K562 (cell line): ENCODE data around the gene GRIA1. TPM values are rescaled to one million over a fixed set of nuclear protein-coding genes. Genes with fewer than 3 reads are reported as not detected.

Source experiments
- ATAC-seq: fragments of 200-7000 bp; cut with Tn5 transposase; 3 replicates; pipeline ENCODE4 v1.9.1; 2020; ENCODE audit warnings: moderate library complexity
- BruUV-seq: library from RNA; stranded (reverse); fragments of 400-500 nt; replicated peaks from 2 replicates; lab custom pipeline; 2021; lab: Mats Ljungman, UMichigan
- CTCF ChIA-PET: fragments of 300-600 bp; formaldehyde crosslinking; extraction: SDS; loops from one replicate; lab custom pipeline; 2021; ENCODE audit warnings: low intra/inter-chr PET ratio; lab: Yijun Ruan, JAX
- POLR2A ChIA-PET: fragments of 300-600, 350-650 bp; sonication (Branson Sonifier 250); formaldehyde crosslinking; extraction: SDS; loops from one replicate; lab custom pipeline; 2021; ENCODE audit warnings: antibody characterized with exemption, inconsistent platforms; lab: Yijun Ruan, JAX
- DNase-seq, 4 experiments: peaks; one replicate each; pipeline versions ENCODE4 v3.0.0 to v3.0.0-alpha.2; 2011 to 2018; ENCODE audit warnings: low spot score in 3 of 4, mixed read lengths in 3 of 4; ENCODE audit errors: extremely low read depth in 1 of 4
- FAIRE-seq: peaks from 2 replicates; lab custom pipeline; 2011; peaks lifted over from hg19 to GRCh38; lab: Jason Lieb, UNC
- H2AFZ ChIP-seq: 2 replicates; pipeline ENCODE4 v1.6.0; 2011; ENCODE audit warnings: low read depth, low read length, control low read depth, inconsistent platforms
- H3K27ac ChIP-seq: fragments of 200-600 bp; 3 replicates; pipeline ENCODE4 v1.8.0; 2011; ENCODE audit warnings: low read depth, mild to moderate bottlenecking, control low read depth, inconsistent platforms, low read length, moderate library complexity, mixed read lengths; ENCODE audit errors: extremely low read depth
- H3K27me3 ChIP-seq, 2 experiments: fragments of 300-600 bp in 1 of 2; 2 replicates in 1 of 2; 3 replicates in 1 of 2; pipeline versions ENCODE4 v1.6.0 to v1.8.0; 2011; ENCODE audit warnings: inconsistent platforms in 2 of 2, low read length in 2 of 2, mild to moderate bottlenecking in 1 of 2, mixed read lengths in 1 of 2, moderate library complexity in 1 of 2; ENCODE audit not compliant: control insufficient read depth in 2 of 2, insufficient read depth in 2 of 2
- H3K36me3 ChIP-seq: fragments of 300-600 bp; 3 replicates; pipeline ENCODE4 v1.8.0; 2011; ENCODE audit warnings: mild to moderate bottlenecking, low read length, inconsistent platforms; ENCODE audit not compliant: control insufficient read depth, insufficient read depth
- H3K4me1 ChIP-seq, 2 experiments: fragments of 200-600 bp in 1 of 2; replicated peaks in 1 of 2; 2 replicates in 1 of 2; 3 replicates in 1 of 2; pipeline versions ENCODE4 v1.5.1 to v1.8.0; 2011; ENCODE audit warnings: inconsistent platforms in 2 of 2, low read length in 2 of 2, mild to moderate bottlenecking in 1 of 2, mixed read lengths in 1 of 2, moderate library complexity in 1 of 2; ENCODE audit not compliant: control insufficient read depth in 2 of 2, insufficient read depth in 2 of 2
- H3K4me2 ChIP-seq: 2 replicates; pipeline ENCODE4 v1.6.1; 2011; ENCODE audit warnings: low read length, control low read depth, inconsistent platforms, mixed read lengths; ENCODE audit not compliant: insufficient read depth
- H3K4me3 ChIP-seq: fragments of 200-600 bp; sonication (generic), shearing (Covaris generic); 2 replicates; pipeline ENCODE4 v1.5.1; 2016; ENCODE audit warnings: control low read depth, inconsistent platforms
- H3K79me2 ChIP-seq: fragments of 200-600 bp; 3 replicates; pipeline ENCODE4 v1.8.0; 2011; ENCODE audit warnings: low read length, inconsistent platforms; ENCODE audit not compliant: control insufficient read depth, insufficient read depth
- H3K9ac ChIP-seq, 2 experiments: 2 replicates each; pipeline versions ENCODE4 v1.6.0 to v1.6.1; 2011; ENCODE audit warnings: low read depth in 2 of 2, low read length in 2 of 2, control low read depth in 1 of 2, inconsistent platforms in 1 of 2, mild to moderate bottlenecking in 1 of 2, mixed read lengths in 1 of 2; ENCODE audit not compliant: insufficient read depth in 1 of 2
- H3K9me1 ChIP-seq: one replicate; pipeline ENCODE4 v1.6.0; 2011; ENCODE audit warnings: inconsistent platforms, mild to moderate bottlenecking, low read length, moderate library complexity; ENCODE audit not compliant: control insufficient read depth, insufficient read depth
- H3K9me3 ChIP-seq: replicated peaks from 2 replicates; pipeline ENCODE4 v1.5.1; 2011; ENCODE audit warnings: low read depth, low read length, inconsistent platforms; ENCODE audit not compliant: control insufficient read depth, insufficient read depth
- H4K20me1 ChIP-seq: replicated peaks from 2 replicates; pipeline ENCODE4 v1.6.1; 2011; ENCODE audit warnings: low read length, inconsistent platforms, mixed read lengths; ENCODE audit not compliant: control insufficient read depth, insufficient read depth
- BMI1 ChIP-seq: fragments of 150-350 bp; IDR thresholded peaks from 2 replicates; pipeline ENCODE4 v1.6.1; 2014; ENCODE audit warnings: low read length
- CEBPB ChIP-seq: fragments of 450-650 bp; IDR thresholded peaks from 2 replicates; pipeline ENCODE4 v1.6.1; 2016; ENCODE audit warnings: missing genetic modification characterization, missing compliant biosample characterization
- CEBPG ChIP-seq, 3 experiments: fragments of 200-800 bp in 1 of 3; sonication (Bioruptor generic) in 1 of 3; sonication (generic) in 1 of 3; formaldehyde crosslinking in 1 of 3; IDR thresholded peaks in 2 of 3; conservative IDR thresholded peaks in 1 of 3; 2 replicates each; pipeline versions ENCODE4 v1.6.1 to v1.8.0; 2016 to 2022; ENCODE audit warnings: missing compliant biosample characterization in 2 of 3, missing genetic modification characterization in 2 of 3, mild to moderate bottlenecking in 1 of 3, missing genetic modification reagents in 1 of 3
- GABPB1 ChIP-seq: sonication (generic); formaldehyde crosslinking; IDR thresholded peaks from 2 replicates; pipeline ENCODE4 v1.8.0; 2022; ENCODE audit warnings: mild to moderate bottlenecking, missing genetic modification reagents
- KLF10 ChIP-seq: fragments of 250-450 bp; sonication (Bioruptor Pico); IDR thresholded peaks from 2 replicates; pipeline ENCODE4 v1.6.1; 2021; ENCODE audit warnings: matching md5 sums
- LARP7 ChIP-seq: fragments of 450-650 bp; IDR thresholded peaks from 2 replicates; pipeline ENCODE4 v1.6.1; 2016
- LCOR ChIP-seq: sonication (generic); formaldehyde crosslinking; IDR thresholded peaks from 2 replicates; pipeline ENCODE4 v1.8.0; 2022; ENCODE audit warnings: mild to moderate bottlenecking, missing genetic modification reagents
- NRF1 ChIP-seq, 2 experiments: fragments of 450-650 bp; IDR thresholded peaks in 1 of 2; conservative IDR thresholded peaks in 1 of 2; 2 replicates each; pipeline ENCODE4 v1.6.1; 2014; ENCODE audit warnings: mild to moderate bottlenecking in 2 of 2
- SMARCC2 ChIP-seq: fragments of 450-650 bp; IDR thresholded peaks from 2 replicates; pipeline ENCODE4 v1.6.1; 2017; ENCODE audit warnings: antibody characterized with exemption, moderate library complexity, mild to moderate bottlenecking, low read depth
- XRCC3 ChIP-seq: fragments of 450-650 bp; IDR thresholded peaks from 2 replicates; pipeline ENCODE4 v1.6.1; 2017; ENCODE audit warnings: mild to moderate bottlenecking, moderate library complexity
- ZNF197 ChIP-seq: fragments of 200-800 bp; sonication (Bioruptor generic); IDR thresholded peaks from 2 replicates; pipeline ENCODE4 v1.6.1; 2016; ENCODE audit warnings: low read depth, missing genetic modification characterization, missing compliant biosample characterization
- WGBS: fragments of 100-300 bp; shearing (Covaris generic); methylation state at CpG from one replicate; pipeline ENCODE4 v1.1.6; 2016; ENCODE audit warnings: low coverage, mixed read lengths; ENCODE audit not compliant: insufficient coverage; ENCODE audit errors: missing lambda C conversion rate; 5-methylcytosine and 5-hydroxymethylcytosine counted together
- in situ Hi-C: fragments of 300-500 bp; cut with MboI; formaldehyde crosslinking; loops from 4 replicates; pipeline ENCODE4 v1.15.0; 2018; ENCODE audit warnings: inconsistent platforms, mixed read lengths
- intact Hi-C: fragments of 100-400 bp; cut with micrococcal nuclease; formaldehyde crosslinking; loops from 2 replicates; pipeline ENCODE4 v1.14.2; 2022
- polyA plus RNA-seq, 8 experiments: library from polyadenylated mRNA; depleted of rRNA in 4 of 8; stranded (reverse) in 5 of 8; unstranded in 3 of 8; fragments of >200 nt; fragmentation: Nextera tagmentation in 2 of 8; fragmentation: Illumina TruSeq in 1 of 8; extraction: Ambion mirVana in 2 of 8; extraction: Trizol in 1 of 8; gene quantifications; 2 replicates each; pipeline versions ENCODE4 v1.2.1 to v1.2.3, GENCODE V29; 2011 to 2014; ENCODE audit warnings: inconsistent platforms in 1 of 8, missing spikeins in 1 of 8
- total RNA-seq, 7 experiments: library from RNA; depleted of rRNA in 6 of 7; stranded (reverse); fragments of >200 nt in 6 of 7; fragmentation: Illumina TruSeq in 2 of 7; extraction: Trizol in 2 of 7; gene quantifications; 2 replicates each; pipeline versions ENCODE4 v1.2.1 to v1.2.3, GENCODE V29; 2011 to 2021; ENCODE audit warnings: low replicate concordance in 1 of 7

The GRIA1 gene
- total and polyA plus RNA-seq, 9 of the 15 experiments (the other 6 are each of a cell fraction or from before 2014, with no cell fraction given): not detected

GRCh38 chr5:153515301-153515700 lies 24.8 kb downstream of the GRIA1 start:
- BruUV-seq: no TSS peak
- FAIRE-seq (no peak), DNase-seq (no peak), ATAC-seq (no peak)
- Histone ChIP-seq H3K36me3 (no peaks in the 10 kb centered on the region), H4K20me1 (no peaks in the 10 kb centered on the region), H3K4me1 (no peaks in the 10 kb centered on the region), H3K27me3 (no peaks in the 10 kb centered on the region), H3K79me2 (no peaks in the 10 kb centered on the region), H3K9me1 (no peaks in the 10 kb centered on the region), H2AFZ (no peak overlapping the region), H3K27ac (no peak overlapping the region), H3K4me2 (no peak overlapping the region), H3K9ac (no peak overlapping the region), H3K4me3 (no peak overlapping the region), H3K9me3 (no peaks in the 10 kb centered on the region)
- TF ChIP-seq XRCC3 (no peak), CEBPG (CRISPR knock-in tag; IDR thresholded peaks at IDR 0.05) (no peak), CEBPG (tag; conservative IDR thresholded peaks at IDR 0.05 in 1 of 2, IDR thresholded peaks at IDR 0.05 in 1 of 2) (0 out of 4 replicates have a peak, but pooled peaks of 1 of the 2 experiments have one; percentile 8), CEBPB (tag) (peak; percentile 52)
- in situ Hi-C loops (no loop called here), intact Hi-C loops (no loop called here)
- ChIA-PET POLR2A (no interaction called here), CTCF (no interaction called here)
- WGBS: 0% methylated on average over 2 of the region's 2 CpGs

GRCh38 chr5:153516504-153517240 lies 26.2 kb downstream of the GRIA1 start:
- Histone ChIP-seq H3K79me2 (no peaks in the 10 kb centered on the region), H3K36me3 (no peaks in the 10 kb centered on the region), H3K9ac (no peak overlapping the region), H3K27me3 (no peaks in the 10 kb centered on the region), H3K4me3 (no peak overlapping the region), H3K9me3 (no peaks in the 10 kb centered on the region), H2AFZ (no peak overlapping the region), H3K9me1 (no peaks in the 10 kb centered on the region), H3K4me1 (no peaks in the 10 kb centered on the region), H3K27ac (no peak overlapping the region), H4K20me1 (no peaks in the 10 kb centered on the region), H3K4me2 (no peak overlapping the region)
- ChIA-PET POLR2A (no interaction called here), CTCF (no interaction called here)
- no peak for TF ChIP-seq BMI1
- no peak for TF ChIP-seq KLF10 (CRISPR knock-in tag)
- no peak for TF ChIP-seq SMARCC2
- no peak for TF ChIP-seq LCOR (CRISPR knock-in tag)
- TF ChIP-seq LARP7: no peak
- TF ChIP-seq NRF1 (conservative IDR thresholded peaks at IDR 0.05 in 1 of 2, IDR thresholded peaks at IDR 0.05 in 1 of 2): no peak
- no peak for TF ChIP-seq GABPB1
- no peak for TF ChIP-seq ZNF197
- ATAC-seq (no peak), DNase-seq (no peak), FAIRE-seq (no peak)
- BruUV-seq: no TSS peak
- intact Hi-C loops (no loop called here), in situ Hi-C loops (no loop called here)
- WGBS: 0% methylated on average over 12 of the region's 12 CpGs
